Keratinocyte (primary cell): Measurements from ENCODE around the gene HIP1. TPM values are rescaled to one million over a fixed set of nuclear protein-coding genes. Genes with fewer than 3 reads are reported as not detected.
"Not testable (repeated sequence)": the region's sequence is repeated elsewhere in the genome, so short reads cannot be mapped to it uniquely, and the experiment has no call there.

ENCODE experiments used
- DNase-seq: peaks from one replicate; pipeline ENCODE4 v3.0.0-alpha.2; 2011; ENCODE audit warnings: low read depth, missing footprints, low spot score
- FAIRE-seq: peaks from 2 replicates; lab custom pipeline; 2011; peaks lifted over from hg19 to GRCh38; lab: Jason Lieb, UNC
- H2AFZ ChIP-seq: 2 replicates; pipeline ENCODE4 v1.6.0; 2012; ENCODE audit warnings: low read length, control low read depth, inconsistent platforms; ENCODE audit not compliant: control insufficient read depth
- H3K27ac ChIP-seq: 2 replicates; pipeline ENCODE4 v1.5.1; 2011; ENCODE audit warnings: low read length; ENCODE audit not compliant: control insufficient read depth, insufficient read depth
- H3K27me3 ChIP-seq: 3 replicates; pipeline ENCODE4 v1.6.0; 2011; ENCODE audit warnings: low read length; ENCODE audit not compliant: control insufficient read depth, insufficient read depth; ENCODE audit errors: extremely low read depth
- H3K36me3 ChIP-seq, 2 experiments: 2 replicates in 1 of 2; 3 replicates in 1 of 2; pipeline ENCODE4 v1.5.1; 2011; ENCODE audit warnings: low read length in 2 of 2, mild to moderate bottlenecking in 1 of 2; ENCODE audit not compliant: control insufficient read depth in 2 of 2, insufficient read depth in 2 of 2; ENCODE audit errors: extremely low read depth in 1 of 2
- H3K4me1 ChIP-seq: 3 replicates; pipeline ENCODE4 v1.5.1; 2011; ENCODE audit warnings: low read length; ENCODE audit not compliant: control insufficient read depth, insufficient read depth; ENCODE audit errors: extremely low read depth
- H3K4me2 ChIP-seq: 3 replicates; pipeline ENCODE4 v1.6.0; 2011; ENCODE audit warnings: low read depth, low read length; ENCODE audit not compliant: control insufficient read depth, insufficient read depth; ENCODE audit errors: extremely low read depth
- H3K4me3 ChIP-seq, 3 experiments: fragments of 200-600 bp in 1 of 3; sonication (generic) in 1 of 3; 2 replicates in 2 of 3; 3 replicates in 1 of 3; pipeline ENCODE4 v1.5.1; 2011 to 2016; ENCODE audit warnings: low read length in 3 of 3, mild to moderate bottlenecking in 3 of 3, control low read depth in 2 of 3, inconsistent platforms in 1 of 3, low read depth in 1 of 3, mixed read lengths in 1 of 3, mixed run types in 1 of 3, moderate library complexity in 1 of 3; ENCODE audit not compliant: control insufficient read depth in 2 of 3, insufficient read depth in 2 of 3; ENCODE audit errors: extremely low read depth in 1 of 3
- H3K79me2 ChIP-seq: 2 replicates; pipeline ENCODE4 v1.6.0; 2012; ENCODE audit warnings: low read length; ENCODE audit not compliant: control insufficient read depth, insufficient read depth
- H3K9ac ChIP-seq: 3 replicates; pipeline ENCODE4 v1.6.0; 2011; ENCODE audit warnings: low read length; ENCODE audit not compliant: control insufficient read depth, insufficient read depth; ENCODE audit errors: extremely low read depth
- H3K9me1 ChIP-seq: 3 replicates; pipeline ENCODE4 v1.6.0; 2011; ENCODE audit warnings: low read length; ENCODE audit not compliant: control insufficient read depth, insufficient read depth; ENCODE audit errors: extremely low read depth
- H3K9me3 ChIP-seq: 2 replicates; pipeline ENCODE4 v1.5.1; 2012; ENCODE audit warnings: low read depth, low read length; ENCODE audit not compliant: control insufficient read depth
- H4K20me1 ChIP-seq: 3 replicates; pipeline ENCODE4 v1.6.0; 2011; ENCODE audit warnings: low read length; ENCODE audit not compliant: control insufficient read depth, insufficient read depth; ENCODE audit errors: extremely low read depth
- CTCF ChIP-seq, 3 experiments: IDR thresholded peaks in 1 of 3; conservative IDR thresholded peaks in 1 of 3; optimal IDR thresholded peaks in 1 of 3; 2 replicates in 2 of 3; 3 replicates in 1 of 3; pipeline versions ENCODE3 to v1.5.1; 2011; ENCODE audit warnings: low read length in 3 of 3, mild to moderate bottlenecking in 3 of 3, moderate library complexity in 2 of 3, control low read depth in 1 of 3, inconsistent platforms in 1 of 3; ENCODE audit not compliant: insufficient read depth in 2 of 3; ENCODE audit errors: extremely low read depth in 1 of 3
- EZH2 ChIP-seq: IDR thresholded peaks from one replicate; pipeline ENCODE4 v1.6.1; 2012; ENCODE audit warnings: inconsistent platforms, mild to moderate bottlenecking, low read length, moderate library complexity
- dilution Hi-C: fragments of 300-500 bp; cut with MboI; formaldehyde crosslinking; loops from one replicate; pipeline ENCODE4 v1.7.0; 2020; ENCODE audit warnings: low sequenced_read_pairs; ENCODE audit not compliant: extremely low pct_ligation_motif_present
- polyA plus RNA-seq, 5 experiments: library from polyadenylated mRNA; depleted of rRNA in 3 of 5; stranded (reverse) in 3 of 5; stranded (forward) in 1 of 5; unstranded in 1 of 5; fragments of >200 nt; gene quantifications; 1 replicate in 1 of 5; 2 replicates in 3 of 5; 3 replicates in 1 of 5; pipeline versions ENCODE4 v1.2.1 to v1.2.3, GENCODE V29; 2011 to 2012; ENCODE audit warnings: missing spikeins in 2 of 5, low read depth in 1 of 5, low replicate concordance in 1 of 5

HIP1 gene
- polyA plus RNA-seq, 1 donor (not counting 4 experiments of a cell fraction or from before 2014, with no cell fraction given): 5.0 TPM

GRCh38 chr7:75762350-75762917, 23.7 kb upstream of the HIP1 start:
- TF ChIP-seq EZH2: no peak
- peak in 2 of 3 experiments; percentile 64 to 79 for TF ChIP-seq CTCF (optimal IDR thresholded peaks at IDR 0.05 in 1 of 3, IDR thresholded peaks at IDR 0.05 in 1 of 3, conservative IDR thresholded peaks at IDR 0.05 in 1 of 3; ENCODE audit: extremely low read depth in 1 of 3, insufficient read depth in 2 of 3, low read length in 3 of 3)
- DNase-seq (no peak), FAIRE-seq (peak; percentile 9)
- Histone ChIP-seq H3K9me3 (no peaks in the 10 kb centered on the region), H3K79me2 (no peaks in the 10 kb centered on the region), H3K4me1 (no peaks in the 10 kb centered on the region), H2AFZ (no peak overlapping the region), H3K27me3 (no peaks in the 10 kb centered on the region), H3K27ac (no peak overlapping the region), H4K20me1 (no peaks in the 10 kb centered on the region), H3K9ac (no peak overlapping the region), H3K36me3 (no peaks in the 10 kb centered on the region), H3K4me2 (no peak overlapping the region), H3K9me1 (no peaks in the 10 kb centered on the region), H3K4me3 (no peak overlapping the region)
- dilution Hi-C loops: no loop called here

GRCh38 chr7:75761801-75762200, 23.1 kb upstream of the HIP1 start:
- DNase-seq, H3K27me3 ChIP-seq, FAIRE-seq, H3K36me3 ChIP-seq, H3K79me2 ChIP-seq, H3K9me3 ChIP-seq, H2AFZ ChIP-seq, H3K4me3 ChIP-seq, H4K20me1 ChIP-seq, H3K4me1 ChIP-seq, H3K9me1 ChIP-seq, H3K4me2 ChIP-seq, dilution Hi-C loops, H3K9ac ChIP-seq, H3K27ac ChIP-seq: not testable (repeated sequence)

GRCh38 chr7:75758491-75758890, 19.8 kb upstream of the HIP1 start:
- Histone ChIP-seq H2AFZ (no peak overlapping the region), H3K4me2 (no peak overlapping the region), H4K20me1 (no peaks in the 10 kb centered on the region), H3K9ac (no peak overlapping the region), H3K4me3 (no peak overlapping the region), H3K4me1 (no peaks in the 10 kb centered on the region), H3K9me3 (no peaks in the 10 kb centered on the region), H3K79me2 (no peaks in the 10 kb centered on the region), H3K36me3 (no peaks in the 10 kb centered on the region), H3K27me3 (no peaks in the 10 kb centered on the region), H3K9me1 (no peaks in the 10 kb centered on the region), H3K27ac (no peak overlapping the region)
- dilution Hi-C loops: no loop called here
- FAIRE-seq (no peak), DNase-seq (no peak)
- TF ChIP-seq EZH2 (no peak), CTCF (optimal IDR thresholded peaks at IDR 0.05 in 1 of 3, IDR thresholded peaks at IDR 0.05 in 1 of 3, conservative IDR thresholded peaks at IDR 0.05 in 1 of 3; ENCODE audit: extremely low read depth in 1 of 3, insufficient read depth in 2 of 3, low read length in 3 of 3) (no peak)
